Bronchial epithelial cell (primary cell): ENCODE data around the gene VCL. TPM values are rescaled to one million over a fixed set of nuclear protein-coding genes. Genes with fewer than 3 reads are reported as not detected.

ENCODE experiments used
- DNase-seq: peaks from one replicate; pipeline ENCODE4 v3.0.0-alpha.2; 2010; ENCODE audit warnings: low read depth
- FAIRE-seq: peaks from 2 replicates; lab custom pipeline; 2011; peaks lifted over from hg19 to GRCh38; lab: Jason Lieb, UNC
- H3K27me3 ChIP-seq: 2 replicates; pipeline ENCODE4 v1.5.1; 2011; ENCODE audit warnings: low read length; ENCODE audit not compliant: control insufficient read depth, insufficient read depth
- H3K36me3 ChIP-seq: 2 replicates; pipeline ENCODE4 v1.5.1; 2011; ENCODE audit warnings: low read length; ENCODE audit not compliant: control insufficient read depth, insufficient read depth
- H3K4me3 ChIP-seq: 2 replicates; pipeline ENCODE4 v1.5.1; 2011; ENCODE audit warnings: mild to moderate bottlenecking, low read depth, low read length, control low read depth
- CTCF ChIP-seq: IDR thresholded peaks from 2 replicates; pipeline ENCODE4 v1.5.1; 2011; ENCODE audit warnings: mild to moderate bottlenecking, moderate library complexity, low read length, control low read depth, inconsistent platforms; ENCODE audit not compliant: insufficient read depth, severe bottlenecking
- total RNA-seq: library from RNA; depleted of rRNA; stranded (reverse); fragments of >200 nt; gene quantifications from 2 replicates; pipeline ENCODE4 v1.2.1, GENCODE V29; 2014

VCL gene
- total RNA-seq, 1 donor from 2014 or later, result 40.8 TPM

DNA sequence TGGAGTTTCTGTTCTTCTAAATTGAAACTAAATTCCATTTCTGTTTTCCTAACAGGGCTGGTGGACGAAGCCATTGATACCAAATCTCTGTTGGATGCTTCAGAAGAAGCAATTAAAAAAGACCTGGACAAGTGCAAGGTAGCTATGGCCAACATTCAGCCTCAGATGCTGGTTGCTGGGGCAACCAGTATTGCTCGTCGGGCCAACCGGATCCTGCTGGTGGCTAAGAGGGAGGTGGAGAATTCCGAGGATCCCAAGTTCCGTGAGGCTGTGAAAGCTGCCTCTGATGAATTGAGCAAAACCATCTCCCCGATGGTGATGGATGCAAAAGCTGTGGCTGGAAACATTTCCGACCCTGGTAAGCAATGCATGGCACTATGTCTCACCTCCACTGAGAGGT, 107.1 kb downstream of the VCL start:
- DNase-seq (no peak), FAIRE-seq (no peak)
- Histone ChIP-seq H3K4me3 (no peak overlapping the region), H3K27me3 (no peaks in the 10 kb centered on the region), H3K36me3 (peaks cover 26% of the 10 kb centered on the region)
- no peak for TF ChIP-seq CTCF

DNA sequence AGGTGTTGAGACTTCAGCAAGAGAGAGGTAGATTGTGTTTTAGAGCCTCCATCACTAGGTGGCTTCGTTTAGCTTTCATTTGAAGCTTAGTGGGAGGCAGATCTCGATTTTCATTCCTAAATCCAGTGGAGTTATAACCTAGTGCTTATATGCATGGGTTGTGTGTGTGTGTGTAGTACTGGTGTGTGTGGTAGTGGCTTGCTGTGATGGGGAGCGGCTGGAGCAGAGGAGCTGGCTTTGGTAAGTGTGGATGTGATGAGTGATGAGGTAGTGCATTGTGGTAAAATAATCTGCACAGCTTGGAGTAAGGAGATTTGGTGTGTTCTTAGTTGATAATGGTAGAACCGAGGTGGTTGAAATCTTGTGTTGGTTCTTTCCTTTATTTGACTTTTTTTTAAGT, 109.5 kb downstream of the VCL start:
- Histone ChIP-seq H3K4me3 (no peak overlapping the region), H3K36me3 (peaks cover 34% of the 10 kb centered on the region), H3K27me3 (no peaks in the 10 kb centered on the region)
- no peak for DNase-seq
- no peak for TF ChIP-seq CTCF
- FAIRE-seq, result no peak

- Histone ChIP-seq H3K27me3 (no peaks in the 10 kb centered on the region), H3K4me3 (no peak overlapping the region), H3K36me3 (peaks cover 39% of the 10 kb centered on the region)
- FAIRE-seq, result no peak
- no peak for DNase-seq
- TF ChIP-seq CTCF, result no peak
These were observed 111.5 kb downstream of the VCL start for GRCh38 chr10:74109452-74109851.

- peaks cover 38% of the 10 kb centered on the region for H3K36me3 ChIP-seq
- DNase-seq (no peak), FAIRE-seq (no peak)
- H3K4me3 ChIP-seq, result no peak overlapping the region
- H3K27me3 ChIP-seq, result no peaks in the 10 kb centered on the region
- TF ChIP-seq CTCF, result no peak
These were observed 112.2 kb downstream of the VCL start for GRCh38 chr10:74110120-74110519.

DNA sequence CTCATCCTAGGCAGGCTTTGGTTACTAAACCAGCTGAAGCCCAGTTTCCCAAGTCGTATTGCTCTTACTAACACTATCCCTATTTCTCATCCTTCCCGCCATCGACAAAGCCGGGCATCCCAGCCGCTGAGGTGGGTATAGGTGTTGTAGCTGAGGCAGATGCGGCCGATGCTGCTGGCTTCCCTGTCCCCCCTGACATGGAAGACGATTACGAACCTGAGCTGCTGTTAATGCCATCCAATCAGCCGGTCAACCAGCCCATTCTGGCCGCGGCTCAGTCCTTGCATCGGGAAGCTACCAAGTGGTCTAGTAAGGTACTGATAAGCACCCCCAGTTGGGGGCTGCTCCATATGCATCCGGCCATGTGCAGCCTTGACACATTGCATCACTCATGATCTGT, 113.9 kb downstream of the VCL start:
- peaks cover 37% of the 10 kb centered on the region for H3K36me3 ChIP-seq
- H3K27me3 ChIP-seq, result no peaks in the 10 kb centered on the region
- DNase-seq (no peak), FAIRE-seq (no peak)
- no peak overlapping the region for H3K4me3 ChIP-seq
- no peak for TF ChIP-seq CTCF

GRCh38 chr10:74113546-74113945, 115.6 kb downstream of the VCL start:
- Histone ChIP-seq H3K27me3 (no peaks in the 10 kb centered on the region), H3K4me3 (no peak overlapping the region), H3K36me3 (peaks cover 39% of the 10 kb centered on the region)
- FAIRE-seq (no peak), DNase-seq (peak; percentile 34)
- TF ChIP-seq CTCF, result no peak
